KMS-11 (cell line): Measurements from ENCODE around the gene WRAP53.

ENCODE experiments used
- H2AFZ ChIP-seq: fragments of 200-600 bp; sonication (generic); 2 replicates; pipeline ENCODE4 v1.6.1; 2016; ENCODE audit warnings: antibody characterized with exemption, mixed run types, low read depth
- H3K27ac ChIP-seq: fragments of 200-600 bp; sonication (generic); 2 replicates; pipeline ENCODE4 v1.6.1; 2016; ENCODE audit warnings: mild to moderate bottlenecking, mixed run types
- H3K27me3 ChIP-seq: fragments of 200-600 bp; sonication (generic); 2 replicates; pipeline ENCODE4 v1.6.1; 2017; ENCODE audit warnings: mild to moderate bottlenecking, low read depth, mixed run types, moderate library complexity; ENCODE audit not compliant: insufficient read depth
- H3K36me3 ChIP-seq: fragments of 200-600 bp; sonication (generic); 2 replicates; pipeline ENCODE4 v1.6.1; 2017; ENCODE audit warnings: mild to moderate bottlenecking, mixed run types; ENCODE audit not compliant: insufficient read depth
- H3K4me1 ChIP-seq: fragments of 200-600 bp; sonication (generic); 2 replicates; pipeline ENCODE4 v1.6.1; 2016; ENCODE audit warnings: mild to moderate bottlenecking, low read depth, mixed run types; ENCODE audit not compliant: poor library complexity, severe bottlenecking
- H3K4me2 ChIP-seq: fragments of 200-600 bp; sonication (generic); 2 replicates; pipeline ENCODE4 v1.7.0; 2016; ENCODE audit warnings: mild to moderate bottlenecking, mixed run types
- H3K4me3 ChIP-seq: fragments of 200-600 bp; sonication (generic); IDR thresholded peaks from 2 replicates; pipeline ENCODE4 v1.6.1; 2017; ENCODE audit warnings: low read depth, low read length, mixed read lengths; ENCODE audit not compliant: insufficient read depth
- H3K79me2 ChIP-seq: fragments of 200-600 bp; sonication (generic); 2 replicates; pipeline ENCODE4 v1.6.1; 2016; ENCODE audit warnings: low read depth, mixed run types; ENCODE audit not compliant: insufficient read depth
- H3K9ac ChIP-seq: fragments of 200-600 bp; sonication (generic); 2 replicates; pipeline ENCODE4 v1.6.1; 2016; ENCODE audit warnings: mild to moderate bottlenecking, mixed run types
- H4K20me1 ChIP-seq: fragments of 200-600 bp; sonication (generic); 2 replicates; pipeline ENCODE4 v1.6.1; 2016; ENCODE audit warnings: mild to moderate bottlenecking, mixed run types; ENCODE audit not compliant: insufficient read depth
- CTCF ChIP-seq: fragments of 200-600 bp; sonication (generic); conservative IDR thresholded peaks from 2 replicates; pipeline ENCODE4 v1.6.1; 2017; ENCODE audit warnings: low read depth, mild to moderate bottlenecking, antibody characterized with exemption, low read length, moderate library complexity, mixed read lengths

Gene WRAP53

GRCh38 chr17:7742729-7743128, 54.5 kb downstream of the WRAP53 start:
- H3K27ac ChIP-seq, result no peak overlapping the region
- H4K20me1 ChIP-seq, result no peaks in the 10 kb centered on the region
- no peak overlapping the region for H3K9ac ChIP-seq
- H3K79me2 ChIP-seq, result no peaks in the 10 kb centered on the region
- TF ChIP-seq CTCF, result no peak
- H2AFZ ChIP-seq, result no peak overlapping the region
- no peak overlapping the region for H3K4me3 ChIP-seq
- no peaks in the 10 kb centered on the region for H3K36me3 ChIP-seq
- no peaks in the 10 kb centered on the region for H3K27me3 ChIP-seq
- no peaks in the 10 kb centered on the region for H3K4me1 ChIP-seq
- H3K4me2 ChIP-seq, result no peak overlapping the region

- no peaks in the 10 kb centered on the region for H3K79me2 ChIP-seq
- H3K4me3 ChIP-seq, result no peak overlapping the region
- no peaks in the 10 kb centered on the region for H3K36me3 ChIP-seq
- H3K4me2 ChIP-seq, result no peak overlapping the region
- no peaks in the 10 kb centered on the region for H3K4me1 ChIP-seq
- no peaks in the 10 kb centered on the region for H3K27me3 ChIP-seq
- TF ChIP-seq CTCF, result no peak
- H2AFZ ChIP-seq, result no peak overlapping the region
- no peak overlapping the region for H3K9ac ChIP-seq
- no peak overlapping the region for H3K27ac ChIP-seq
- H4K20me1 ChIP-seq, result no peaks in the 10 kb centered on the region
Measured at GRCh38 chr17:7744416-7744815, 56.1 kb downstream of the WRAP53 start.

GRCh38 chr17:7745748-7746470, 57.6 kb downstream of the WRAP53 start:
- H3K9ac ChIP-seq, result no peak overlapping the region
- no peaks in the 10 kb centered on the region for H3K36me3 ChIP-seq
- H4K20me1 ChIP-seq, result no peaks in the 10 kb centered on the region
- no peak for TF ChIP-seq CTCF
- H3K27ac ChIP-seq, result no peak overlapping the region
- no peak overlapping the region for H2AFZ ChIP-seq
- H3K4me1 ChIP-seq, result no peaks in the 10 kb centered on the region
- H3K4me3 ChIP-seq, result no peak overlapping the region
- H3K27me3 ChIP-seq, result no peaks in the 10 kb centered on the region
- no peaks in the 10 kb centered on the region for H3K79me2 ChIP-seq
- no peak overlapping the region for H3K4me2 ChIP-seq

GRCh38 chr17:7747635-7748071, 59.4 kb downstream of the WRAP53 start:
- no peaks in the 10 kb centered on the region for H3K36me3 ChIP-seq
- H3K27ac ChIP-seq, result no peak overlapping the region
- H2AFZ ChIP-seq, result no peak overlapping the region
- no peak for TF ChIP-seq CTCF
- H4K20me1 ChIP-seq, result no peaks in the 10 kb centered on the region
- no peak overlapping the region for H3K4me2 ChIP-seq
- H3K79me2 ChIP-seq, result no peaks in the 10 kb centered on the region
- no peak overlapping the region for H3K4me3 ChIP-seq
- H3K27me3 ChIP-seq, result no peaks in the 10 kb centered on the region
- no peak overlapping the region for H3K9ac ChIP-seq
- no peaks in the 10 kb centered on the region for H3K4me1 ChIP-seq
